Endothelial cell of umbilical vein (primary cell): ENCODE results near the gene ORC2. TPM values are rescaled to one million over a fixed set of nuclear protein-coding genes. Genes with fewer than 3 reads are reported as not detected.

Experiments used
- BruUV-seq: library from RNA; stranded (reverse); fragments of 400-500 nt; replicated peaks from 2 replicates; lab custom pipeline; 2021; lab: Mats Ljungman, UMichigan
- CTCF ChIA-PET: fragments of 300-600, 350-600 bp; sonication (Branson Sonifier 250); formaldehyde crosslinking; loops from one replicate; lab custom pipeline; 2021; ENCODE audit warnings: antibody characterized with exemption, inconsistent platforms; lab: Charles Lee
- POLR2A ChIA-PET: fragments of 300-600, 350-600 bp; sonication (Branson Sonifier 250); formaldehyde crosslinking; loops from one replicate; lab custom pipeline; 2021; ENCODE audit warnings: antibody characterized with exemption, inconsistent platforms; lab: Charles Lee
- DNase-seq: peaks from one replicate; pipeline ENCODE4 v3.0.0-alpha.2; 2011; ENCODE audit warnings: low read depth, low spot score
- FAIRE-seq: peaks from 2 replicates; lab custom pipeline; 2011; peaks lifted over from hg19 to GRCh38; lab: Jason Lieb, UNC
- H2AFZ ChIP-seq: 2 replicates; pipeline ENCODE4 v1.6.0; 2012; ENCODE audit warnings: low read depth, low read length, control low read depth, inconsistent platforms
- H3K27ac ChIP-seq: 2 replicates; pipeline ENCODE4 v1.5.1; 2011; ENCODE audit warnings: low read depth, mild to moderate bottlenecking, control low read depth, low read length, moderate library complexity; ENCODE audit not compliant: insufficient read depth
- H3K27me3 ChIP-seq, 2 experiments: 2 replicates each; pipeline versions ENCODE4 v1.6.0 to v1.6.1; 2011; ENCODE audit warnings: low read length in 2 of 2, mixed read lengths in 1 of 2; ENCODE audit not compliant: control insufficient read depth in 2 of 2, insufficient read depth in 2 of 2
- H3K36me3 ChIP-seq, 2 experiments: 2 replicates in 1 of 2; 3 replicates in 1 of 2; pipeline ENCODE4 v1.5.1; 2011; ENCODE audit warnings: low read length in 2 of 2, mild to moderate bottlenecking in 1 of 2, moderate library complexity in 1 of 2; ENCODE audit not compliant: control insufficient read depth in 2 of 2, insufficient read depth in 2 of 2; ENCODE audit errors: extremely low read depth in 1 of 2
- H3K4me1 ChIP-seq: 3 replicates; pipeline ENCODE4 v1.5.1; 2011; ENCODE audit warnings: mild to moderate bottlenecking, low read length; ENCODE audit not compliant: control insufficient read depth, insufficient read depth; ENCODE audit errors: extremely low read depth
- H3K4me2 ChIP-seq: 2 replicates; pipeline ENCODE4 v1.6.1; 2011; ENCODE audit warnings: low read length, control low read depth, mixed read lengths; ENCODE audit not compliant: insufficient read depth
- H3K4me3 ChIP-seq, 3 experiments: fragments of 200-600 bp in 1 of 3; sonication (generic), shearing (Covaris generic) in 1 of 3; replicated peaks in 1 of 3; 2 replicates each; pipeline ENCODE4 v1.5.1; 2011 to 2016; ENCODE audit warnings: control low read depth in 3 of 3, low read length in 3 of 3, mild to moderate bottlenecking in 2 of 3, inconsistent platforms in 1 of 3, low read depth in 1 of 3, moderate library complexity in 1 of 3; ENCODE audit not compliant: insufficient read depth in 1 of 3
- H3K79me2 ChIP-seq: 2 replicates; pipeline ENCODE4 v1.6.0; 2012; ENCODE audit warnings: low read length, inconsistent platforms; ENCODE audit not compliant: control insufficient read depth, insufficient read depth
- H3K9ac ChIP-seq: replicated peaks from 2 replicates; pipeline ENCODE3; 2011; ENCODE audit warnings: low read length, control low read depth; ENCODE audit not compliant: insufficient read depth; ENCODE audit errors: extremely low read depth
- H3K9me1 ChIP-seq: replicated peaks from 3 replicates; pipeline ENCODE4 v1.6.0; 2011; ENCODE audit warnings: mild to moderate bottlenecking, low read length; ENCODE audit not compliant: control insufficient read depth, insufficient read depth; ENCODE audit errors: extremely low read depth
- H3K9me3 ChIP-seq: replicated peaks from 2 replicates; pipeline ENCODE4 v1.5.1; 2012; ENCODE audit warnings: low read length, inconsistent platforms; ENCODE audit not compliant: control insufficient read depth, insufficient read depth
- H4K20me1 ChIP-seq: replicated peaks from 2 replicates; pipeline ENCODE3; 2011; ENCODE audit warnings: mild to moderate bottlenecking, low read length; ENCODE audit not compliant: control insufficient read depth, insufficient read depth; ENCODE audit errors: extremely low read depth
- EZH2 ChIP-seq: IDR thresholded peaks from 2 replicates; pipeline ENCODE4 v1.6.1; 2012; ENCODE audit warnings: borderline replicate concordance, low read depth, mild to moderate bottlenecking, moderate library complexity, low read length, inconsistent platforms; ENCODE audit not compliant: severe bottlenecking
- FOS ChIP-seq: IDR thresholded peaks from 2 replicates; pipeline ENCODE4 v1.6.1; 2011; ENCODE audit warnings: mild to moderate bottlenecking, low read length, moderate library complexity, borderline replicate concordance; ENCODE audit not compliant: insufficient read depth
- GATA2 ChIP-seq: IDR thresholded peaks from 2 replicates; pipeline ENCODE4 v1.7.0; 2011; ENCODE audit warnings: low read depth, mild to moderate bottlenecking, moderate library complexity, mixed read lengths, low read length; ENCODE audit not compliant: insufficient read length, insufficient read depth
- JUN ChIP-seq: IDR thresholded peaks from 2 replicates; pipeline ENCODE4 v1.6.1; 2011; ENCODE audit warnings: borderline replicate concordance, low read depth; ENCODE audit not compliant: insufficient read length, insufficient read depth
- MYC ChIP-seq: IDR thresholded peaks from one replicate; pipeline ENCODE4 v1.6.1; 2011; ENCODE audit warnings: mild to moderate bottlenecking, low read depth, low read length
- POLR2AphosphoS5 ChIP-seq: IDR thresholded peaks from 2 replicates; pipeline ENCODE4 v1.6.1; 2012; ENCODE audit warnings: low read depth, mild to moderate bottlenecking, control low read depth, low read length, moderate library complexity; ENCODE audit not compliant: insufficient read depth
- dilution Hi-C: fragments of 300-500 bp; cut with MboI; formaldehyde crosslinking; loops from one replicate; pipeline ENCODE4 v1.15.0; 2019; ENCODE audit warnings: low sequenced_read_pairs; ENCODE audit not compliant: extremely low pct_ligation_motif_present
- intact Hi-C: fragments of 100-400 bp; cut with micrococcal nuclease; formaldehyde crosslinking; loops from one replicate; pipeline ENCODE4 v1.10.0; 2022
- polyA plus RNA-seq, 4 experiments: library from polyadenylated mRNA; depleted of rRNA in 3 of 4; stranded (reverse) in 3 of 4; unstranded in 1 of 4; fragments of >200 nt; gene quantifications; 2 replicates each; pipeline versions ENCODE4 v1.2.1 to v1.2.3, GENCODE V29; 2011 to 2012; ENCODE audit warnings: missing spikeins in 1 of 4
- total RNA-seq: library from RNA; stranded (reverse); gene quantifications from 2 replicates; pipeline ENCODE4 v1.2.3, GENCODE V29; 2021
- TF ChIP-seq, protein P1 (sequence below), 2 donors: IDR thresholded peaks; 1 replicate in 1 of 2; 2 replicates in 1 of 2; pipeline ENCODE4 v1.5.1; 2011; ENCODE audit warnings: low read length in 2 of 2, mild to moderate bottlenecking in 2 of 2, moderate library complexity in 2 of 2, control low read depth in 1 of 2, inconsistent platforms in 1 of 2, low read depth in 1 of 2; ENCODE audit not compliant: insufficient read depth in 1 of 2; ENCODE audit errors: extremely low read depth in 1 of 2
- TF ChIP-seq, protein P2 (sequence below): IDR thresholded peaks from 2 replicates; pipeline ENCODE4 v1.6.1; 2011; ENCODE audit not compliant: insufficient read depth, insufficient read length

ORC2 gene
- total and polyA plus RNA-seq, 2 donors (not counting 3 experiments of a cell fraction or from before 2014, with no cell fraction given), result 4.2 to 45.4 TPM

DNA sequence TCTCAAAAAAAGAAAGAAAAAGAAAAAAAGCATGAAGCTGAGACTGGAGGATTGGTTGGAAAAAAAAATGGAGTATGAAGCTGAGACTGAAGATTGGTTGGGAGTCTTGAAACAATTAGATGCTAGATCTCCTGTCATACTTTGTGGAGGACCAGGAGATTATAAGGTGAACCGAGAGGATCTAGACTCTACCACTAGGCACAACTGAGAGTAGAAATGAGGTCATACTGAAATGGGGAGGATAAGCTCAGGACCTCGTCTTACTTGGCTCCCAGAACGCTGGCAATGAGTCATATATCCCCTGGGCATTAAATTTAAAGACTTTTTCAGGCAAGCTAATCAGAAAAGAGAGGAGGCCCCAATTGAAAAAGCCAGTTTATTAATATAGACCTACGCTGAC, 3.3 kb upstream of the ORC2 start:
- dilution Hi-C loops, result no loop called here
- intact Hi-C loops, result no loop called here
- no TSS peak for BruUV-seq
- H4K20me1 ChIP-seq, result no peaks in the 10 kb centered on the region
- no peaks in the 10 kb centered on the region for H3K36me3 ChIP-seq
- ChIA-PET CTCF (interaction anchor here (0.6 to 3.6 kb wide), 16 partner anchors 9 to 254 kb away, joined by 3 to 31 read pairs (median 4); partner anchors contain the start of gene CASP10), POLR2A (interaction anchor here (0.6 to 1.0 kb wide), 3 partner anchors 10 to 15 kb away, joined by 3 to 5 read pairs (median 3); no protein-coding TSS in a partner anchor)
- no peak overlapping the region for H3K4me2 ChIP-seq
- H3K4me1 ChIP-seq, result peaks cover 23% of the 10 kb centered on the region
- H3K9me1 ChIP-seq, result no peaks in the 10 kb centered on the region
- no peaks in the 10 kb centered on the region for H3K27me3 ChIP-seq
- no peaks in the 10 kb centered on the region for H3K9me3 ChIP-seq
- H3K27ac ChIP-seq, result no peak overlapping the region
- DNase-seq, result peak; percentile 59
- no peak for FAIRE-seq
- no peak overlapping the region for H3K4me3 ChIP-seq
- no peak overlapping the region for H2AFZ ChIP-seq
- TF ChIP-seq FOS, result peak; percentile 69
- peak; percentile 71 for TF ChIP-seq JUN
- TF ChIP-seq, protein P1, sequence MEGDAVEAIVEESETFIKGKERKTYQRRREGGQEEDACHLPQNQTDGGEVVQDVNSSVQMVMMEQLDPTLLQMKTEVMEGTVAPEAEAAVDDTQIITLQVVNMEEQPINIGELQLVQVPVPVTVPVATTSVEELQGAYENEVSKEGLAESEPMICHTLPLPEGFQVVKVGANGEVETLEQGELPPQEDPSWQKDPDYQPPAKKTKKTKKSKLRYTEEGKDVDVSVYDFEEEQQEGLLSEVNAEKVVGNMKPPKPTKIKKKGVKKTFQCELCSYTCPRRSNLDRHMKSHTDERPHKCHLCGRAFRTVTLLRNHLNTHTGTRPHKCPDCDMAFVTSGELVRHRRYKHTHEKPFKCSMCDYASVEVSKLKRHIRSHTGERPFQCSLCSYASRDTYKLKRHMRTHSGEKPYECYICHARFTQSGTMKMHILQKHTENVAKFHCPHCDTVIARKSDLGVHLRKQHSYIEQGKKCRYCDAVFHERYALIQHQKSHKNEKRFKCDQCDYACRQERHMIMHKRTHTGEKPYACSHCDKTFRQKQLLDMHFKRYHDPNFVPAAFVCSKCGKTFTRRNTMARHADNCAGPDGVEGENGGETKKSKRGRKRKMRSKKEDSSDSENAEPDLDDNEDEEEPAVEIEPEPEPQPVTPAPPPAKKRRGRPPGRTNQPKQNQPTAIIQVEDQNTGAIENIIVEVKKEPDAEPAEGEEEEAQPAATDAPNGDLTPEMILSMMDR (IDR thresholded peaks at IDR 0.05; ENCODE audit: extremely low read depth in 1 of 2, insufficient read depth in 1 of 2, low read depth in 1 of 2, low read length in 2 of 2), result no peak
- no peak overlapping the region for H3K9ac ChIP-seq
- H3K79me2 ChIP-seq, result peaks cover 15% of the 10 kb centered on the region

DNA sequence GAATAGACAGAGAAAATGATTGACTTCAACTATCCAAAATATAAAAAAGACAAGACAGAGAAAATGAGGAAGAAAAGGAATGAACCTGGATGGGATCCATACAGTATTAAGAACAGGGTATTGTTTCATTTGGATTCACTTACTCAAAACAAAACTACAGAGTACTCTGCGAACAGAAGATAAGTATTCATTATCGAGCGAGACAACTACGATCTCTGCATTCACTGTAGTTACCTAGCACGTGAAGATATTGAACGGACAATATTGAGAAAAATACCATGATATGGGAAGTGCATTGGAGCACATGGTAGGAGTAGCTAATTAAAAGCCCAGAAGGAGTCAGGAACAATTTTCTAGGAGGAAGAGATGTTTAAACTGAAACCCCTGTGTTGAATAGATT, 1.0 kb upstream of the ORC2 start:
- POLR2A ChIA-PET, result no interaction called here
- intact Hi-C loops, result no loop called here
- no peak overlapping the region for H3K9ac ChIP-seq

More for the DNA sequence above, 1.0 kb upstream of the ORC2 start:
- Histone ChIP-seq H3K36me3 (no peaks in the 10 kb centered on the region), H3K79me2 (peaks cover 31% of the 10 kb centered on the region), H3K27me3 (no peaks in the 10 kb centered on the region), H3K9me3 (no peaks in the 10 kb centered on the region), H2AFZ (no peak overlapping the region), H4K20me1 (no peaks in the 10 kb centered on the region), H3K4me1 (peaks cover 24% of the 10 kb centered on the region), H3K4me2 (peak overlapping the region; percentile 79), H3K27ac (no peak overlapping the region), H3K4me3 (peak overlapping the region; percentile 30 to 79 (median 61)), H3K9me1 (no peaks in the 10 kb centered on the region)
- FAIRE-seq (no peak), DNase-seq (no peak)
- no TSS peak for BruUV-seq
- CTCF ChIA-PET, result interaction anchor here (1.6 to 3.6 kb wide), 4 partner anchors 11 to 105 kb away, joined by 3 to 56 read pairs (median 25); no protein-coding TSS in a partner anchor
- dilution Hi-C loops, result no loop called here
- no peak for TF ChIP-seq EZH2
- no peak for TF ChIP-seq JUN
- TF ChIP-seq, protein P2, sequence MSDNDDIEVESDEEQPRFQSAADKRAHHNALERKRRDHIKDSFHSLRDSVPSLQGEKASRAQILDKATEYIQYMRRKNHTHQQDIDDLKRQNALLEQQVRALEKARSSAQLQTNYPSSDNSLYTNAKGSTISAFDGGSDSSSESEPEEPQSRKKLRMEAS, result no peak
- no peak for TF ChIP-seq POLR2AphosphoS5
- TF ChIP-seq, protein P1 (IDR thresholded peaks at IDR 0.05; ENCODE audit: extremely low read depth in 1 of 2, insufficient read depth in 1 of 2, low read depth in 1 of 2, low read length in 2 of 2), result no peak
- TF ChIP-seq FOS, result no peak
- no peak for TF ChIP-seq MYC
- no peak for TF ChIP-seq GATA2
